Prostate gland (tissue), 2 donors: ENCODE data around the gene DEGS2. TPM values are rescaled to one million over a fixed set of nuclear protein-coding genes. Genes with fewer than 3 reads are reported as not detected.
A peak's percentile ranks its signal among the peaks of the same experiment; 100 is the strongest.

Experiments used
- DNase-seq: peaks from one replicate; pipeline ENCODE4 v3.0.0-alpha.2; 2019; ENCODE audit warnings: low spot score
- H3K27ac ChIP-seq, 2 donors: fragments of 200-600 bp; sonication (generic); 2 replicates each; pipeline ENCODE4 v1.5.1; 2017 to 2019
- H3K27me3 ChIP-seq: fragments of 200-600 bp; sonication (generic); replicated peaks from 2 replicates; pipeline ENCODE4 v1.5.1; 2019; ENCODE audit not compliant: insufficient read depth
- H3K36me3 ChIP-seq, 2 donors: fragments of 200-600 bp; sonication (generic); 1 replicate in 1 of 2; 2 replicates in 1 of 2; pipeline versions ENCODE4 v1.5.1 to v1.8.1; 2017 to 2019
- H3K4me1 ChIP-seq: fragments of 200-600 bp; sonication (generic); replicated peaks from 2 replicates; pipeline ENCODE4 v1.5.1; 2019
- H3K4me3 ChIP-seq, 2 donors: fragments of 200-600 bp; sonication (generic); 2 replicates each; pipeline ENCODE4 v1.5.1; 2017 to 2019
- H3K9me3 ChIP-seq: fragments of 200-600 bp; sonication (generic); 2 replicates; pipeline ENCODE4 v1.5.1; 2017
- CTCF ChIP-seq, 4 experiments: fragments of 200-600 bp in 2 of 4; fragments of 450-650 bp in 2 of 4; sonication (generic) in 2 of 4; IDR thresholded peaks; 1 replicate in 3 of 4; 2 replicates in 1 of 4; pipeline ENCODE4 v1.5.1; 2016 to 2019; ENCODE audit warnings: antibody characterized with exemption in 4 of 4, mild to moderate bottlenecking in 2 of 4, moderate library complexity in 2 of 4
- POLR2A ChIP-seq: fragments of 450-650 bp; IDR thresholded peaks from one replicate; pipeline ENCODE4 v1.6.1; 2016; ENCODE audit warnings: antibody characterized with exemption, mild to moderate bottlenecking
- POLR2AphosphoS5 ChIP-seq: sonication (generic); formaldehyde crosslinking; IDR thresholded peaks from one replicate; pipeline ENCODE4 v1.6.1; 2017; ENCODE audit warnings: antibody characterized with exemption
- WGBS: methylation state at CpG from one replicate; pipeline ENCODE4 v1.1.5; 2018; 5-methylcytosine and 5-hydroxymethylcytosine counted together
- intact Hi-C: fragments of 100-400 bp; cut with DNase I; formaldehyde crosslinking; loops from one replicate; pipeline ENCODE4 v1.14.2; 2022
- total RNA-seq, 2 donors: library from RNA; depleted of rRNA; stranded (reverse); fragments of >200 nt; gene quantifications; one replicate each; pipeline ENCODE4 v1.1.0, GENCODE V29; 2016

Gene DEGS2
- total RNA-seq, 2 donors from 2014 or later, result 2.8 to 8.3 TPM

- WGBS, result 36% methylated on average over 6 of the region's 6 CpGs
- peaks cover 2% of the 10 kb centered on the region for H3K27me3 ChIP-seq
- DNase-seq, result no peak
- H3K4me3 ChIP-seq, result no peak overlapping the region
- H3K4me1 ChIP-seq, result peaks cover 22% of the 10 kb centered on the region
- intact Hi-C loops, result no loop called here
- H3K27ac ChIP-seq, result peak overlapping the region; percentile 40 to 61
- no peak for TF ChIP-seq POLR2A
- TF ChIP-seq POLR2AphosphoS5, result peak; percentile 47
- no peaks in the 10 kb centered on the region for H3K9me3 ChIP-seq
- no peaks in the 10 kb centered on the region for H3K36me3 ChIP-seq
These were observed 2.7 kb downstream of the DEGS2 start for GRCh38 chr14:100156776-100157175.

GRCh38 chr14:100155756-100156616 is 3.5 kb downstream of the DEGS2 start:
- Histone ChIP-seq H3K27me3 (peaks cover 2% of the 10 kb centered on the region), H3K27ac (peak overlapping the region; percentile 40 to 61), H3K4me1 (peaks cover 22% of the 10 kb centered on the region)

GRCh38 chr14:100155049-100155621 is 4.3 kb downstream of the DEGS2 start:
- H3K36me3 ChIP-seq, result no peaks in the 10 kb centered on the region
- no peaks in the 10 kb centered on the region for H3K9me3 ChIP-seq
- intact Hi-C loops, result no loop called here
- peak; percentile 74 for DNase-seq
- peaks cover 2% of the 10 kb centered on the region for H3K27me3 ChIP-seq
- WGBS, result 39% methylated on average over 8 of the region's 8 CpGs
- TF ChIP-seq POLR2AphosphoS5 (no peak), POLR2A (no peak), CTCF (IDR thresholded peaks at IDR 0.05) (peak in 3 of 4 experiments; percentile 34 to 62 (median 48))
- no peak overlapping the region for H3K4me3 ChIP-seq
- H3K4me1 ChIP-seq, result peaks cover 26% of the 10 kb centered on the region
- H3K27ac ChIP-seq, result peak overlapping the region; percentile 40 to 61

More at GRCh38 chr14:100155756-100156616, 3.5 kb downstream of the DEGS2 start:
- peak; percentile 84 for DNase-seq
- H3K36me3 ChIP-seq, result no peaks in the 10 kb centered on the region
- intact Hi-C loops, result no loop called here
- no peak overlapping the region for H3K4me3 ChIP-seq
- H3K9me3 ChIP-seq, result no peaks in the 10 kb centered on the region
- TF ChIP-seq CTCF (IDR thresholded peaks at IDR 0.05) (no peak), POLR2A (no peak), POLR2AphosphoS5 (peak; percentile 79)
- WGBS, result 10% methylated on average over 12 of the region's 12 CpGs

- Histone ChIP-seq H3K4me3 (no peak overlapping the region), H3K27me3 (peaks cover 1% of the 10 kb centered on the region), H3K4me1 (peaks cover 20% of the 10 kb centered on the region), H3K27ac (no peak overlapping the region), H3K36me3 (no peaks in the 10 kb centered on the region), H3K9me3 (no peaks in the 10 kb centered on the region)
- TF ChIP-seq POLR2A, result no peak
- no peak for TF ChIP-seq CTCF (IDR thresholded peaks at IDR 0.05)
- TF ChIP-seq POLR2AphosphoS5, result no peak
- intact Hi-C loops, result no loop called here
- DNase-seq, result no peak
- 76% methylated on average over 6 of the region's 6 CpGs for WGBS
These were observed 5.9 kb downstream of the DEGS2 start for GRCh38 chr14:100153560-100153959.

GRCh38 chr14:100152091-100152490 is 7.4 kb downstream of the DEGS2 start:
- intact Hi-C loops, result no loop called here
- no peaks in the 10 kb centered on the region for H3K27me3 ChIP-seq
- no peak for DNase-seq
- H3K4me3 ChIP-seq, result no peak overlapping the region
- H3K27ac ChIP-seq, result no peak overlapping the region
- no peaks in the 10 kb centered on the region for H3K36me3 ChIP-seq
- TF ChIP-seq POLR2AphosphoS5, result no peak
- H3K9me3 ChIP-seq, result no peaks in the 10 kb centered on the region
- WGBS, result 88% methylated on average over 10 of the region's 10 CpGs
- H3K4me1 ChIP-seq, result peaks cover 19% of the 10 kb centered on the region
